22Rv1 (cell line): ENCODE data around the gene FKBP1A.

Experiments
- ZFX ChIP-seq: fragments of 450-650 bp; IDR thresholded peaks from 2 replicates; pipeline ENCODE4 v1.6.1; 2017; ENCODE audit warnings: antibody characterized with exemption, borderline replicate concordance
- TF ChIP-seq, protein P1 (sequence below): fragments of 450-650 bp; IDR thresholded peaks from 2 replicates; pipeline ENCODE4 v1.5.1; 2017; ENCODE audit warnings: mild to moderate bottlenecking

DNA sequence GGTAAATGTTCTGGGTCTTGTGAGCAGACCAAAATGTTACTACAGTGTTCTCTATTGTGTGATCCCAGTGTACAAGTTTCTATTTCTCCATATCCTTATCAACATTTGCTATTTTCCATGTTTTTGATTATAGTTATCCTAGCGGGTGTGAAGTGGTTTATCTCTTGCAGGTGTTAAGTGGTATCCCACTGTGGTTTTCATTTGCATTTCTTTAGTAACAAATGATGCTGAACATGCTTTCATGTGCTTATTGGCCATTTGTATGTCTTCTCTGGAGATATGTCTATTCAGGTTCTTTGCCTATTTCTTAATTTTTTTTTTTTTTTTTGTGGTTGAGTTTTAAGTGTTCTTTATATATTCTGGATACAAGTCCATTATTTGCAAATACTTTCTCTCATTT, 38.3 kb upstream of the FKBP1A start:
- TF ChIP-seq, protein P1, sequence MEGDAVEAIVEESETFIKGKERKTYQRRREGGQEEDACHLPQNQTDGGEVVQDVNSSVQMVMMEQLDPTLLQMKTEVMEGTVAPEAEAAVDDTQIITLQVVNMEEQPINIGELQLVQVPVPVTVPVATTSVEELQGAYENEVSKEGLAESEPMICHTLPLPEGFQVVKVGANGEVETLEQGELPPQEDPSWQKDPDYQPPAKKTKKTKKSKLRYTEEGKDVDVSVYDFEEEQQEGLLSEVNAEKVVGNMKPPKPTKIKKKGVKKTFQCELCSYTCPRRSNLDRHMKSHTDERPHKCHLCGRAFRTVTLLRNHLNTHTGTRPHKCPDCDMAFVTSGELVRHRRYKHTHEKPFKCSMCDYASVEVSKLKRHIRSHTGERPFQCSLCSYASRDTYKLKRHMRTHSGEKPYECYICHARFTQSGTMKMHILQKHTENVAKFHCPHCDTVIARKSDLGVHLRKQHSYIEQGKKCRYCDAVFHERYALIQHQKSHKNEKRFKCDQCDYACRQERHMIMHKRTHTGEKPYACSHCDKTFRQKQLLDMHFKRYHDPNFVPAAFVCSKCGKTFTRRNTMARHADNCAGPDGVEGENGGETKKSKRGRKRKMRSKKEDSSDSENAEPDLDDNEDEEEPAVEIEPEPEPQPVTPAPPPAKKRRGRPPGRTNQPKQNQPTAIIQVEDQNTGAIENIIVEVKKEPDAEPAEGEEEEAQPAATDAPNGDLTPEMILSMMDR = no peak
- no peak for TF ChIP-seq ZFX
